Fibroblast of mammary gland (primary cell): ENCODE data around the gene BOLA1.
"Not testable (repeated sequence)": the region's sequence is repeated elsewhere in the genome, so short reads cannot be mapped to it uniquely, and the experiment has no call there.

Experiments
- DNase-seq: peaks from one replicate; pipeline ENCODE4 v3.0.0-alpha.2; 2010; ENCODE audit warnings: low read depth
- H3K4me3 ChIP-seq: 2 replicates; pipeline ENCODE4 v1.5.1; 2011; ENCODE audit warnings: low read depth, mild to moderate bottlenecking, low read length, moderate library complexity; ENCODE audit not compliant: control insufficient read depth
- CTCF ChIP-seq: conservative IDR thresholded peaks from 2 replicates; pipeline ENCODE4 v1.5.1; 2011; ENCODE audit warnings: low read depth, low read length, inconsistent platforms; ENCODE audit not compliant: control insufficient read depth, insufficient read depth

Gene BOLA1, protein sequence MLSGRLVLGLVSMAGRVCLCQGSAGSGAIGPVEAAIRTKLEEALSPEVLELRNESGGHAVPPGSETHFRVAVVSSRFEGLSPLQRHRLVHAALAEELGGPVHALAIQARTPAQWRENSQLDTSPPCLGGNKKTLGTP

GRCh38 chr1:149899460-149900284, at the start of gene BOLA1:
TSS of gene BOLA1 (plus strand) at chr1:149899568. CDS start at chr1:149900060, 492 bp downstream.
- peak; percentile 89 for DNase-seq
- TF ChIP-seq CTCF: no peak
- H3K4me3 ChIP-seq: peak within 1 kb of the TSS; percentile 56

DNA sequence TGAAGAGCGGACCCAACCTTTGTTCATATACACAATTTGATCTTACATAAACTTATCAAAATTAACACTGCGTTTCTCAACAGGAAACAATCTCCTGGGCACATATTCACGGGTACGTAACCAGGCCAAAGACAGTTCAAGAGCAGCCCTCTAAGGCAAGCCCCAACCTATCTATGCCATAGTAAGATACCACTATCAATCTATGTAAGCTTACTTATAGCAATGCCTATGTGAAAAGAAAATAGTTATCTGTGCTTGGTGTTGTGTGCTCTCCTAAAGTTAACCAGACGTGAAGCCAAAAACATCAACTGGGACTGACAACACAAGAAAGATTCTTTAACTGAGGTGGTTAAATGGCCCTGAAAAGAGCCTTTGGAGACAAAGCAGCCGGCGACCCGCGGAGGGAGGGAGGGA, 49.4 kb upstream of the BOLA1 start:
- peak; percentile 10 for DNase-seq
- H3K4me3 ChIP-seq: peak overlapping the region; percentile 63
- TF ChIP-seq CTCF: no peak

DNA sequence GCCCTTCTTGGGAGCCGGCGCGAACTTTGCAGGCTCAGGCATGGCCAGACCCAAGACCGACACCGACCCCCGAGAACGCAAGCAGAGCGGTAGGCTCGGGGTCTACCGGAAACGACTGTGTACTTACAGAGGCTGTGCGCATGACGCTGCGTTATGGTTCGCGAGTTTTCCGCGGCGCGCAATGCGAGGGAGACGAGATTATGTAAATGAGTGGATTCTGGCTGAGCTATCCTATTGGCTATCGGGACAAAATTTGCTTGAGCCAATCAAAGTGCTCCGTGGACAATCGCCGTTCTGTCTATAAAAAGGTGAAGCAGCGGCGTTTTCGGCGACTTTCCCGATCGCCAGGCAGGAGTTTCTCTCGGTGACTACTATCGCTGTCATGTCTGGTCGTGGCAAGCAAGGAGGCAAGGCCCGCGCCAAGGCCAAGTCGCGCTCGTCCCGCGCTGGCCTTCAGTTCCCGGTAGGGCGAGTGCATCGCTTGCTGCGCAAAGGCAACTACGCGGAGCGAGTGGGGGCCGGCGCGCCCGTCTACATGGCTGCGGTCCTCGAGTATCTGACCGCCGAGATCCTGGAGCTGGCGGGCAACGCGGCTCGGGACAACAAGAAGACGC, 48.5 kb upstream of the BOLA1 start:
- not testable (repeated sequence) for DNase-seq, H3K4me3 ChIP-seq

DNA sequence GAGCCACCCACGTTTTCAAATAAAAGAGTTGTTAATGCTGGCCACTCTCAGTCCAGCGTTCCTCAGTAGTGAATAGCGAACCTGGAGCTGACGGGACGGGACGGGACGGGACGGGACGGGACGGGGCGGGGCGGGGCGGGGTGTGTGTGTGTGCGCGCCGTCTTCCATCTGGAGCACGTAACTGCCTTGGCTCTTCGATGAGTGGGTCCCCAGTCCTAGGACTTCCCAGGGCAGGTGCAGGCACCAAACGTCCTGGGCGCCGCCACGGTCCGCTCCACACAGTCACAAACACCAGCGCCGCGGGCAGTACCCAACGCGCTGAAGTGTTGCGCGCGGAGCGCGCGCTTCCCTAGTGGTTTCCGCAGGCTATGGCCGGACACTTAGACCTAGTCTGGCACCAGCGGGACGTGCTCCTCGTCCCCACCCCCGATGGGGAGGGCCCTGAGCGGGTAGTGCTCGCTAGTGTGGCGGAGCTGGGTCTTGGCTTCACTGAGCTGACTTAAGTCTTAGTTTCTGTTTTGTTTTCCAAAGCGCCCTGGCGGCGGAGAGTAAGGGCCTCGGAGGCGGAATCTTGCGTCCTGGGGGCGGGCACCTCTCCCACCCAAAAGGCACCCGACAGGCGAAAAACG, 47.7 kb upstream of the BOLA1 start:
- not testable (repeated sequence) for DNase-seq, H3K4me3 ChIP-seq

DNA sequence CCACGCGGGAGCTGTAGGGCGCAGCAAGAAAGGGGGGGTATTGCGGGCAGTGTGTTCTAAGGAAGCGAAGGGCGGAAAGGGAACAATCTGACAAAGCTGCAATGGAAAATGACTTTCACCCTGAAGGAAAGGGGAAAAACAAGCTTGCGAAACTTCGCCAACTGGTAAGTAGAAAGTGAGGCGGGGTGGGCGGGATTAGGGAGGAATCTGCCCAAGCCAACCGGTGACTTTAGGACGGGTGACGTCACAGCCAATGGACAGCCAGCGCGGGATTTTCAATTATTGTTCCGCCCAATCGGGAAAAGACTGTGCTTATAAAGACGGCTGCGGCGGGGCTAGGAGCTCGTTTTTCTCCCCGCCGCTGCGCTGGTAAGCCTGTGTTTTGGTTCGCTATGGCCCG, 47.1 kb upstream of the BOLA1 start:
- not testable (repeated sequence) for DNase-seq

GRCh38 chr1:149860271-149860670, 39.1 kb upstream of the BOLA1 start:
- not testable (repeated sequence) for H3K4me3 ChIP-seq, DNase-seq

More for the DNA sequence above, 47.1 kb upstream of the BOLA1 start:
- not testable (repeated sequence) for H3K4me3 ChIP-seq

GRCh38 chr1:149860684-149861496, 38.5 kb upstream of the BOLA1 start:
- H3K4me3 ChIP-seq, DNase-seq: not testable (repeated sequence)

- H3K4me3 ChIP-seq, DNase-seq: not testable (repeated sequence)
Observed at GRCh38 chr1:149861497-149862054, 37.8 kb upstream of the BOLA1 start.

DNA sequence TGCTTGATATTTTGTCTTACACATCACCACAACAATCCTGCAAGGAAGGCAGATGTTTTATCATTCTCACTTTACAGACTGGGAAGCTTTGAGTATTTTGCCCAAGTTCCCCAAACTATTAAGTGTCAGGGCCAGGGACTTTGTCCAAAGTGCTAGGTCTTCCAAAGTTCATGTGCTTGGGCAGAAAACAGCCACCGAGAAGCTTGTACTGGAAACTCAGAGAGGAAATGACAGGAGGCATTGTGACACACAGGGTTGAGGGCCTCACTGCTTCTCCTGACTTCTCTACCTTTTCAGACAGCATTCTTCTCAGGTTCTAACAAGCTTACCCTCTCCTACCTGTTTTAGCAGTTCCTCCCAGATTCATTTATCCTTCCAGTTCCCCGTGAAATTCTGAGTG, 32.5 kb upstream of the BOLA1 start:
- DNase-seq, H3K4me3 ChIP-seq: not testable (repeated sequence)

DNA sequence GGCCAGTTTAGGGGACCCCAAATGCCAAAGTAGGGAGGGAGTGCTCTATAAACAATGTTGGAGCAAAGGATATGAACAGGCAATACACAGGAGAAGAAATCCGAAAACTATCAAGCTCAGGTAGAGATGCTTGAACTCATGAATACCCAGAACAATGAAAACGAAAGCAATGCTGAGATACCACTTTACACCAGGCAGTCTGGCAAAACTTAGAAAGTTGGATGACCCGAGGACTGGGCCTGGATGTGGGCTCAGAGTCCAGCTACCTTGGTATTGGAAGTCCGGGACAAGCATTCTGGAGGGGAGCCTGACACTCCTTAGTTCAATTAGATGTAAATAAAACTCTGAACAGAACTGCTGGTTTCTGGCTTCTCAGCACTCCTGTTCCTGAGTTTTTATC, 26.3 kb upstream of the BOLA1 start:
- DNase-seq: not testable (repeated sequence)

More for the DNA sequence above, 26.3 kb upstream of the BOLA1 start:
- H3K4me3 ChIP-seq: not testable (repeated sequence)
